Measurements from ENCODE around the gene EEFSEC.
"Not testable (repeated sequence)": the region's sequence is repeated elsewhere in the genome, so short reads cannot be mapped to it uniquely, and the experiment has no call there.

The EEFSEC gene

GRCh38 chr3:128154354-128154753, 1.1 kb downstream of the EEFSEC start:
- not testable (repeated sequence) for DNase-seq

GRCh38 chr3:128155616-128156360, 2.5 kb downstream of the EEFSEC start:
- DNase-seq, result no peak

GRCh38 chr3:128160661-128161060, 7.4 kb downstream of the EEFSEC start:
- no peak for DNase-seq

GRCh38 chr3:128163432-128163831, 10.2 kb downstream of the EEFSEC start:
- DNase-seq, result no peak

- no peak for DNase-seq
Measured at GRCh38 chr3:128166971-128167453, 13.7 kb downstream of the EEFSEC start.

GRCh38 chr3:128167646-128167972, 14.3 kb downstream of the EEFSEC start:
- no peak for DNase-seq

GRCh38 chr3:128167973-128168674, 14.8 kb downstream of the EEFSEC start:
- no peak for DNase-seq

GRCh38 chr3:128168836-128169235, 15.6 kb downstream of the EEFSEC start:
- no peak for DNase-seq

- DNase-seq, result peak; percentile 80
Measured at GRCh38 chr3:128170866-128171516, 17.7 kb downstream of the EEFSEC start.

GRCh38 chr3:128173200-128173599, 19.9 kb downstream of the EEFSEC start:
- no peak for DNase-seq

- DNase-seq, result no peak
Measured at GRCh38 chr3:128173849-128174248, 20.6 kb downstream of the EEFSEC start.

- no peak for DNase-seq
Measured at GRCh38 chr3:128174675-128175590, 21.7 kb downstream of the EEFSEC start.

GRCh38 chr3:128175768-128176167, 22.5 kb downstream of the EEFSEC start:
- DNase-seq, result no peak

GRCh38 chr3:128176276-128176833, 23.1 kb downstream of the EEFSEC start:
- no peak for DNase-seq

- no peak for DNase-seq
Measured at GRCh38 chr3:128177865-128178264, 24.6 kb downstream of the EEFSEC start.

GRCh38 chr3:128178782-128179483, 25.7 kb downstream of the EEFSEC start:
- no peak for DNase-seq

- no peak for DNase-seq
Measured at GRCh38 chr3:128179484-128179819, 26.2 kb downstream of the EEFSEC start.

GRCh38 chr3:128180436-128180835, 27.2 kb downstream of the EEFSEC start:
- no peak for DNase-seq

GRCh38 chr3:128180913-128181312, 27.6 kb downstream of the EEFSEC start:
- no peak for DNase-seq

GRCh38 chr3:128182656-128183055, 29.4 kb downstream of the EEFSEC start:
- DNase-seq, result no peak

- no peak for DNase-seq
Measured at GRCh38 chr3:128185630-128186447, 32.6 kb downstream of the EEFSEC start.

All from left hindlimb (tissue), 1 donor.